ENCODE results near the gene CIRBP. TPM values are rescaled to one million over a fixed set of nuclear protein-coding genes. Genes with fewer than 3 reads are reported as not detected.
A peak's percentile ranks its signal among the peaks of the same experiment; 100 is the strongest.

CIRBP gene
- total and polyA plus RNA-seq, 2 of the 13 experiments (the other 11 are each of a cell fraction or from before 2014, with no cell fraction given): 133 to 140 TPM

DNA sequence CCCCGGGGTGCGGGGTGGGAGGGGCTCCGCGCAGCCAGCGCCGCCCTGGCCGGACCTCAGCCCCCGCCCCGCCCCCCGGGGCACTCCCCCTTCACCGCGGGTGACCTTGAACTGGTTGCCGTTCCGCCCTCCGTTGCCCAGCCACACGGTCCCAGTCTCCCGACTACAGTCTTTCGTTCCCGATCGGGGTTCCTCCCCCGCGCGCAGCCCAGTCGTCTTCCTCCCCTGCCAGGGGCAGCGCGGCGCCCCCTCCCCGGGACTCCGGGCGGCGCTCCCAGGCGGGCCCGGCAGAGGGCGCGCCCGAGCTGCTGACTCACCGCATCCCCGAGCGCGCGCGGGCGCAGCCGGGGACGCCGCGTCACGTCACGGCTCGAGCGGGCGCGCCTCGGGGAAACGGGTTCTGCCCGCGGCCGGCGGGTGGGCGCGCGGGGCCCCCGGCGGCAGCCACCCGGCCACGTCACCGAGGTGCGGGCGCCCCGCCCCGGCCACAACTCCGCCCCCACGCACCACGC, 20.3 kb upstream of the CIRBP start (continued):
- TF ChIP-seq ZNF136 (CRISPR knock-in tag; IDR thresholded peaks at IDR 0.05; ENCODE audit: low read depth) (no peak), ZNF841 (CRISPR knock-in tag; IDR thresholded peaks at IDR 0.05; ENCODE audit: borderline replicate concordance) (no peak), RARA (CRISPR knock-in tag; IDR thresholded peaks at IDR 0.05) (peak; percentile 39; the same call in 1 of the 2 replicates), NFYC (CRISPR knock-in tag; IDR thresholded peaks at IDR 0.05) (no peak), NR2F6 (IDR thresholded peaks at IDR 0.05) (no peak), NR2F6 (CRISPR knock-in tag; IDR thresholded peaks at IDR 0.05) (peak; percentile 43; the same call in 1 of the 2 replicates), PHF21A (CRISPR knock-in tag; IDR thresholded peaks at IDR 0.05) (no peak), ZNF746 (CRISPR knock-in tag; IDR thresholded peaks at IDR 0.05) (peak; percentile 26; the same call in 1 of the 2 replicates), ATAD3A (CRISPR knock-in tag; IDR thresholded peaks at IDR 0.05) (no peak), ZKSCAN8 (CRISPR knock-in tag; IDR thresholded peaks at IDR 0.05; ENCODE audit: borderline replicate concordance) (0 out of 2 replicates have a peak, but pooled peaks have one; percentile 6), ERF (CRISPR knock-in tag; IDR thresholded peaks at IDR 0.05) (no peak; the same call in 1 of the 2 replicates), DPF2 (CRISPR knock-in tag; IDR thresholded peaks at IDR 0.05; ENCODE audit: borderline replicate concordance, low read depth) (no peak), ZSCAN29 (CRISPR knock-in tag; conservative IDR thresholded peaks at IDR 0.05) (no peak), ZNF572 (CRISPR knock-in tag; IDR thresholded peaks at IDR 0.05) (no peak), SOX6 (IDR thresholded peaks at IDR 0.05) (no peak), SOX6 (CRISPR knock-in tag; IDR thresholded peaks at IDR 0.05) (no peak), SNAPC2 (CRISPR knock-in tag; IDR thresholded peaks at IDR 0.05) (no peak), ZNF224 (CRISPR knock-in tag; IDR thresholded peaks at IDR 0.05) (no peak), ZBTB38 (CRISPR knock-in tag; IDR thresholded peaks at IDR 0.05) (0 out of 2 replicates have a peak, but pooled peaks have one; percentile 9)
- TF ChIP-seq, protein P1, sequence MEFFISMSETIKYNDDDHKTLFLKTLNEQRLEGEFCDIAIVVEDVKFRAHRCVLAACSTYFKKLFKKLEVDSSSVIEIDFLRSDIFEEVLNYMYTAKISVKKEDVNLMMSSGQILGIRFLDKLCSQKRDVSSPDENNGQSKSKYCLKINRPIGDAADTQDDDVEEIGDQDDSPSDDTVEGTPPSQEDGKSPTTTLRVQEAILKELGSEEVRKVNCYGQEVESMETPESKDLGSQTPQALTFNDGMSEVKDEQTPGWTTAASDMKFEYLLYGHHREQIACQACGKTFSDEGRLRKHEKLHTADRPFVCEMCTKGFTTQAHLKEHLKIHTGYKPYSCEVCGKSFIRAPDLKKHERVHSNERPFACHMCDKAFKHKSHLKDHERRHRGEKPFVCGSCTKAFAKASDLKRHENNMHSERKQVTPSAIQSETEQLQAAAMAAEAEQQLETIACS (CRISPR knock-in tag; IDR thresholded peaks at IDR 0.05): peak; percentile 54
- TF ChIP-seq, protein P2, sequence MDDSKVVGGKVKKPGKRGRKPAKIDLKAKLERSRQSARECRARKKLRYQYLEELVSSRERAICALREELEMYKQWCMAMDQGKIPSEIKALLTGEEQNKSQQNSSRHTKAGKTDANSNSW (CRISPR knock-in tag; IDR thresholded peaks at IDR 0.05; ENCODE audit: borderline replicate concordance): no peak
- TF ChIP-seq, protein P3, sequence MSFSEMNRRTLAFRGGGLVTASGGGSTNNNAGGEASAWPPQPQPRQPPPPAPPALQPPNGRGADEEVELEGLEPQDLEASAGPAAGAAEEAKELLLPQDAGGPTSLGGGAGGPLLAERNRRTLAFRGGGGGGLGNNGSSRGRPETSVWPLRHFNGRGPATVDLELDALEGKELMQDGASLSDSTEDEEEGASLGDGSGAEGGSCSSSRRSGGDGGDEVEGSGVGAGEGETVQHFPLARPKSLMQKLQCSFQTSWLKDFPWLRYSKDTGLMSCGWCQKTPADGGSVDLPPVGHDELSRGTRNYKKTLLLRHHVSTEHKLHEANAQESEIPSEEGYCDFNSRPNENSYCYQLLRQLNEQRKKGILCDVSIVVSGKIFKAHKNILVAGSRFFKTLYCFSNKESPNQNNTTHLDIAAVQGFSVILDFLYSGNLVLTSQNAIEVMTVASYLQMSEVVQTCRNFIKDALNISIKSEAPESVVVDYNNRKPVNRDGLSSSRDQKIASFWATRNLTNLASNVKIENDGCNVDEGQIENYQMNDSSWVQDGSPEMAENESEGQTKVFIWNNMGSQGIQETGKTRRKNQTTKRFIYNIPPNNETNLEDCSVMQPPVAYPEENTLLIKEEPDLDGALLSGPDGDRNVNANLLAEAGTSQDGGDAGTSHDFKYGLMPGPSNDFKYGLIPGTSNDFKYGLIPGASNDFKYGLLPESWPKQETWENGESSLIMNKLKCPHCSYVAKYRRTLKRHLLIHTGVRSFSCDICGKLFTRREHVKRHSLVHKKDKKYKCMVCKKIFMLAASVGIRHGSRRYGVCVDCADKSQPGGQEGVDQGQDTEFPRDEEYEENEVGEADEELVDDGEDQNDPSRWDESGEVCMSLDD (CRISPR knock-in tag; IDR thresholded peaks at IDR 0.05; ENCODE audit: borderline replicate concordance): no peak
- TF ChIP-seq, protein P4, sequence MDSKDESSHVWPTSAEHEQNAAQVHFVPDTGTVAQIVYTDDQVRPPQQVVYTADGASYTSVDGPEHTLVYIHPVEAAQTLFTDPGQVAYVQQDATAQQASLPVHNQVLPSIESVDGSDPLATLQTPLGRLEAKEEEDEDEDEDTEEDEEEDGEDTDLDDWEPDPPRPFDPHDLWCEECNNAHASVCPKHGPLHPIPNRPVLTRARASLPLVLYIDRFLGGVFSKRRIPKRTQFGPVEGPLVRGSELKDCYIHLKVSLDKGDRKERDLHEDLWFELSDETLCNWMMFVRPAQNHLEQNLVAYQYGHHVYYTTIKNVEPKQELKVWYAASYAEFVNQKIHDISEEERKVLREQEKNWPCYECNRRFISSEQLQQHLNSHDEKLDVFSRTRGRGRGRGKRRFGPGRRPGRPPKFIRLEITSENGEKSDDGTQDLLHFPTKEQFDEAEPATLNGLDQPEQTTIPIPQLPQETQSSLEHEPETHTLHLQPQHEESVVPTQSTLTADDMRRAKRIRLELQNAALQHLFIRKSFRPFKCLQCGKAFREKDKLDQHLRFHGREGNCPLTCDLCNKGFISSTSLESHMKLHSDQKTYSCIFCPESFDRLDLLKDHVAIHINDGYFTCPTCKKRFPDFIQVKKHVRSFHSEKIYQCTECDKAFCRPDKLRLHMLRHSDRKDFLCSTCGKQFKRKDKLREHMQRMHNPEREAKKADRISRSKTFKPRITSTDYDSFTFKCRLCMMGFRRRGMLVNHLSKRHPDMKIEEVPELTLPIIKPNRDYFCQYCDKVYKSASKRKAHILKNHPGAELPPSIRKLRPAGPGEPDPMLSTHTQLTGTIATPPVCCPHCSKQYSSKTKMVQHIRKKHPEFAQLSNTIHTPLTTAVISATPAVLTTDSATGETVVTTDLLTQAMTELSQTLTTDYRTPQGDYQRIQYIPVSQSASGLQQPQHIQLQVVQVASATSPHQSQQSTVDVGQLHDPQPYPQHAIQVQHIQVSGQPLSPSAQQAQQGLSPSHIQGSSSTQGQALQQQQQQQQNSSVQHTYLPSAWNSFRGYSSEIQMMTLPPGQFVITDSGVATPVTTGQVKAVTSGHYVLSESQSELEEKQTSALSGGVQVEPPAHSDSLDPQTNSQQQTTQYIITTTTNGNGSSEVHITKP (CRISPR knock-in tag; IDR thresholded peaks at IDR 0.05; ENCODE audit: low read depth): no peak
- TF ChIP-seq, protein P5, sequence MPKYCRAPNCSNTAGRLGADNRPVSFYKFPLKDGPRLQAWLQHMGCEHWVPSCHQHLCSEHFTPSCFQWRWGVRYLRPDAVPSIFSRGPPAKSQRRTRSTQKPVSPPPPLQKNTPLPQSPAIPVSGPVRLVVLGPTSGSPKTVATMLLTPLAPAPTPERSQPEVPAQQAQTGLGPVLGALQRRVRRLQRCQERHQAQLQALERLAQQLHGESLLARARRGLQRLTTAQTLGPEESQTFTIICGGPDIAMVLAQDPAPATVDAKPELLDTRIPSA (CRISPR knock-in tag; IDR thresholded peaks at IDR 0.05; ENCODE audit: borderline replicate concordance): no peak

All from HepG2 (cell line).